HG03565 (cell line): ENCODE data around the gene TMIGD2.
"Not testable (repeated sequence)": the region's sequence is repeated elsewhere in the genome, so short reads cannot be mapped to it uniquely, and the experiment has no call there.

Experiments
- ATAC-seq: cut with Tn5 transposase; IDR thresholded peaks from one replicate; pipeline ENCODE4 v1.9.1; 2021; ENCODE audit warnings: mild to moderate bottlenecking, moderate library complexity; ENCODE audit not compliant: unreplicated experiment

The TMIGD2 gene

DNA sequence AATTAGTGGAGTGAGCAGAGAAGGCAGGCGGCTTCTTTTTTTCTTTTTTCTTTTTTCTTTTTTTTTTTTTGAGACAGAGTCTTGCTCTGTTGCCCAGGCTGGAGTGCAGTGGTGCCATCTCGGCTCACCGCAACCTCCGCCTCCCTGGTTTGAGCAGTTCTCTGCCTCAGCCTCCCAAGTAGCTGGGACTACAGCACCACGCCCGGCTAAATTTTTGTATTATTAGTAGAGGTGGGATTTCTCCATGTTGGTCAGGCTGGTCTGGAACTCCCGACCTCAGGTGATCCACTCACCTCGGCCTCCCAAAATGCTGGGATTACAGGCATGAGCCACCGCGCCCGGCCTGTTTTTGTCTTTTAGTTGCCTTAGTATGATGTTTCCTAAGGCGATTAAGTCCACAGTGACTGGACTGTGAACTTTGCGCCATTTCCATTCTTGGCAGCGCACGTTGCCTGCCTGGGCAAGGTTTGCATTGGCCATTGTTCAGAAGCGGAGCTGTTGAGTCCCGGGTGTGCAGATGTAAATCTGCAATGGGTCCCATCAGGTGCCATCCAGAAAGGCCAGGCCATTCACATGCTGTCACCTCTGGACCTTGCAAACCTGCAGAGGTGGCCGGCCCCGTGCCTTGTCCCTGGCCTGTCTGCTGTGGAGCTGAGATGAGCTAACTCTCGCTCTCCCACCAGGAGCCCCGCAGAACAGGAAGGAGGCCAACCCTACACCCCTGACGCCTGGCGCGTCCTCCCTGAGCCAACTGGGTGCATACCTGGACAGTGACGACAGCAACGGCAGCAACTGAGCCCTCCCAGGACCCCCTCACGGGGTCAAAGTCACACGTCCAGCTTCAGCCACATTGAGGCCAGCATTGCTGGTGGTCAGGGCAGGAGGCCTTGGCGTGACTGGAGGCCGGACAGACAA, 34.0 kb downstream of the TMIGD2 start:
- ATAC-seq, result no peak

DNA sequence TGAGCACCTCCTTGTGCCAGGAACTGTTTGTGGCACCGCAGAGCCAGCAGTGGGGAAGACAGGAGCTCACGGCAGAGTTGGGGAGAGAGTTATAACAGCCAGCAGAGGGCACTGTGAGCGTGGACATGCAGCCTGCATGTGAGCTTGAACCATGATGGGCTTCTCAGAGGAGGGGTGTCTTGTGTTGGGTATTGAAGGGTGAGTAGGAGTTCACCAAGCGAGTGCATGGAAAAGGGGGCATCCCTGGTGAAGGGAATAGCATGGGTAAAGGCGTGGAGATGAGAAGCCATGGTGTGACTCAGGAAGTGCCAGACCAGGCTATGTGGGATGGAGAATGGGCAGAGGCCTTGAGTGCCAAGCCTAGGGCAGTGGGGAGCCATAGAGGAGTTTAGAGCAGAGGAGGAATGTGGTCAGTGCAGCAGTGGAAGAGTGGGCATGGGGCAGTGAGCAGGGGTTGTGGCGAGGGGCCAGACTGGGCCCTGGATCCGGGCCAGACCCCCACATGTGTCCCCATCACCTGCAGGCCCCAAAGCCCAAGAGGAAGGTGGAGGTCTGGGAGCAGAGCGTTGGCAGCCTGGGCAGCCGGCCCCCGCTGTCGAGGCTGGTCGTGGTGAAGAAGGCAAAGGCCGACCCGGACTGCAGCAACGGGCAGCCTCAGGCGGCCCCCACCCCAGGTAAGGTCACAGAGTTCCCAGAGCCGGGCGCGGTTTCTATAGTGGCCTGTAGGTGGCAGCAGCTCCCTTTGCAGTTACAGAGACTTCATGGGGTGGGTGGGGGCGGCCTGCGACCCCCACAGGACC, 34.9 kb downstream of the TMIGD2 start:
- ATAC-seq, result no peak

DNA sequence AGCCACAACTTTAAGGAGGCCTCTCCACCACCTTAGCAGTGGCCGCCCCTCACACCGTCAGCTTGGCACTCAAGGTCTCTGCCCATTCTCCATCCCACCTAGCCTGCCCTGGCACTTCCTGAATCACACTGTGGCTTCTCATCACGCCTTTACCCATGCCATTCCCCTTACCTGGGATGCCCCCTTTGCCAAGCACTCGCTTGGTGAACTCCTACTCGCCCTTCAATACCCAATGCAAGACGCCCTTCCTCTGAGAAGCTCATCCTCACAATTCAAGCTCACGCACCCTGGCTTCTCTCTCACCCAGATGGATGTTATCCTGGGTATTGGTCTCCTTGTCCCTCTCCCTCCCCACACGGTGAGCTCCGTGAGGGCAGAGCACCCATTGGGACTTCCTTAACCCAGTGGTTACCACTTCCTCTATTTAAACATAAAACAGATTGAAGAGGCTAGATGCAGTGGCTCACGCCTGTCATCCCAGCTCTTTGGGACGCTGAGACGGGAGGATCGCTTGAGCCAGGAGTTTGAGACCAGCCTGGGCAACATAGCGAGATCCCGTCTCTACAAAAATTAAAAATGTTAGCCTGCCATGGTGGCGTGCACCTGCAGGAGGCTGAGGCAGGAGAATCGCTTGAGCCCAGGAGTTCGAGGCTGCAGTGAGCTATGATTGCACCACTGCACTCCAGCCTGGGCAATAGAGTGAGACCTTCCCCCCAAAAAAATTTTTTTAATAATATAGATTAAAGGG, 35.8 kb downstream of the TMIGD2 start:
- ATAC-seq, result no peak

DNA sequence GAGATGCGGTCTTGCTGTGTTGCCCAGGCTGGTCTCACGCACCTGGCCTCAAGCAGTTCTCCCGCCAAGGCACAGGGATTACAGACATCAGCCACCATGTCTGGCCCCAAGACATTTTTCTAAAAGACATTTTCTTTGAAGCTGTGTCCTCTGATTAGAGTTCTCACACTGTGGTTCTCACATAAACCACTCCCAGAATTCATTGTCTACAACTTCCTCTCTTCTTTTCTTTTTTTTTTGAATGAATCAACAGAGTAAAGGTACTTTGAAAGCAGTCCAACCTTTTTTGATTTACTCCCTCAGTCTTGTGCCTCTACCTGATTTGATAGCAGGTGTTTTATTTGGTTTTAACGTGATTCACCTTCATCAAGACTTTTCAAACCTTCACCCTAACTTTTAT, 37.4 kb downstream of the TMIGD2 start:
- no peak for ATAC-seq

DNA sequence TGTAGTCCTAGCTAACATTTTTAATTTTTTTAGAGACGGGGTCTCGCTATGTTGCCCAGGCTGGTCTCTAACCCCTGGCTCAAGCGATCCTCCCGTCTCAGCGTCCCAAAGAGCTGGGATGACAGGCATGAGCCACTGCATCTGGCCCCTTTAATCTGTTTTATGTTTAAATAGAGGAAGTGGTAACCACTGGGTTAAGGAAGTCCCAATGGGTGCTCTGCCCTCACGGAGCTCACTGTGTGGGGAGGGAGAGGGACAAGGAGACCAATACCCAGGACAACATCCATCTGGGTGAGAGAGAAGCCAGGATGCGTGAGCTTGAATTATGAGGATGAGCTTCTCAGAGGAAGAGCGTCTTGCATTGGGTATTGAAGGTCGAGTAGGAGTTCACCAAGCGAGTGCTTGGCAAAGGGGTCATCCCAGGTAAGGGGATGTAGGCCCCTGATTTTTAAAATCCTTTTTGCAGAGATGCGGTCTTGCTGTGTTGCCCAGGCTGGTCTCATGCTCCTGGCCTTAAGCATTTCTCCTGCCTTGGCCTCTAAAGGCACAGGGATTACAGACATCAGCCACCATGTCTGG, 41.5 kb downstream of the TMIGD2 start:
- no peak for ATAC-seq

DNA sequence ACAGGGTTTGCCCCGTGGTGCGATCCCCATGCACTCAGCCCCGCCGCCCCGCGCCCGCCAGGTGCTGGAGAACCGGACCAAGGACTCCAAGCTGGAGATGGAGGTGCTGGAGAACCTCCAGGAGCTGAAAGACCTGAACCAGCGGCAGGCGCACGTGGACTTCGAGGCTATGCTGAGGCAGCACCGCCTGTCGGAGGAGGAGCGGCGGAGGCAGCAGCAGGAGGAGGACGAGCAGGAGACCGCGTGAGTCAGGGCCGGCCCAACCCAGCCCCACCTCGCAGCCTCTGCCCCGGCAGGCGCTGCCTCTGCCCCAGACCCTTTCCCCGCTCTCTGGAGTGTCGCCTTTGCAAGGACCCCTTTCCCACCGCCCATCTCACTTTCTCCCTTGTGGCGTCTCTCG, 44.0 kb downstream of the TMIGD2 start:
- ATAC-seq, result no peak

- ATAC-seq, result no peak
Measured at GRCh38 chr19:4257025-4257424, 45.2 kb downstream of the TMIGD2 start.

GRCh38 chr19:4256563-4256962, 45.6 kb downstream of the TMIGD2 start:
- ATAC-seq, result no peak

- ATAC-seq, result peak; percentile 85
Measured at GRCh38 chr19:4246767-4247593, 55.2 kb downstream of the TMIGD2 start, which contains the start of gene YJU2. Gene YJU2, plus strand, starts transcription at chr19:4247080. Its CDS starts 67 bp downstream, at chr19:4247147.

- not testable (repeated sequence) for ATAC-seq
Measured at GRCh38 chr19:4245938-4246337, 56.3 kb downstream of the TMIGD2 start.
